ENCODE measurements around the gene AP5B1. TPM values are rescaled to one million over a fixed set of nuclear protein-coding genes. Genes with fewer than 3 reads are reported as not detected.

Gene AP5B1
- polyA plus RNA-seq, 6 donors from 2014 or later = 3.4 to 17.2 (median 9.6) TPM

Other genes with a start within 250 kb of the AP5B1 start
- gene LTBP3, start 222.6 kb downstream of the AP5B1 start, polyA plus RNA-seq (ENCODE audit: low read depth in 6 of 6) = 10 to 100 TPM; 12.5 to 40.5 (median 23.0) TPM
- gene ZNRD2, start 210.5 kb downstream of the AP5B1 start, polyA plus RNA-seq (ENCODE audit: low read depth in 6 of 6) = 10 to 100 TPM; 56.9 to 74.5 (median 69.8) TPM
- gene FAM89B, start 208.4 kb downstream of the AP5B1 start, polyA plus RNA-seq (ENCODE audit: low read depth in 6 of 6) = 10 to 100 TPM; 44.3 to 82.6 (median 61.8) TPM
- 10 to 100 TPM in 4 of 6 donors, 1 to 10 TPM in 2; 5.5 to 18.3 (median 11.6) TPM for gene EHBP1L1, start 204.9 kb downstream of the AP5B1 start, polyA plus RNA-seq (ENCODE audit: low read depth in 6 of 6)
- not detected for gene KCNK7, start 185.2 kb downstream of the AP5B1 start, polyA plus RNA-seq (ENCODE audit: low read depth in 6 of 6)
- 10 to 100 TPM in 4 of 6 donors, 1 to 10 TPM in 2; 9.2 to 20.1 (median 11.9) TPM for gene MAP3K11, start 166.8 kb downstream of the AP5B1 start, polyA plus RNA-seq (ENCODE audit: low read depth in 6 of 6)
- gene PCNX3, start 165.2 kb downstream of the AP5B1 start, polyA plus RNA-seq (ENCODE audit: low read depth in 6 of 6) = 1 to 10 TPM in 5 of 6 donors, not detected in 1; 1.7 to 5.9 (median 3.0) TPM
- 100 to 1,000 TPM; 160 to 404 (median 207) TPM for gene SIPA1, start 142.9 kb downstream of the AP5B1 start, polyA plus RNA-seq (ENCODE audit: low read depth in 6 of 6)
- 10 to 100 TPM; 36.3 to 72.2 (median 48.6) TPM for gene RELA, start 118.1 kb downstream of the AP5B1 start, polyA plus RNA-seq (ENCODE audit: low read depth in 6 of 6)
- gene KAT5, start 68.7 kb downstream of the AP5B1 start, polyA plus RNA-seq (ENCODE audit: low read depth in 6 of 6) = 10 to 100 TPM; 38.9 to 71.8 (median 63.6) TPM
- gene RNASEH2C, start 60.2 kb downstream of the AP5B1 start, polyA plus RNA-seq (ENCODE audit: low read depth in 6 of 6) = 100 to 1,000 TPM in 3 of 6 donors, 10 to 100 TPM in 3; 59.3 to 126 (median 99.1) TPM
- not detected for gene OVOL1, start 6.1 kb upstream of the AP5B1 start, polyA plus RNA-seq (ENCODE audit: low read depth in 6 of 6)
- gene SNX32, start 53.0 kb upstream of the AP5B1 start, polyA plus RNA-seq (ENCODE audit: low read depth in 6 of 6) = 1 to 10 TPM in 5 of 6 donors, not detected in 1; 1.2 to 2.6 (median 1.7) TPM
- gene CFL1, start 77.2 kb upstream of the AP5B1 start, polyA plus RNA-seq (ENCODE audit: low read depth in 6 of 6) = 1,000 to 10,000 TPM; 1,822 to 2,570 (median 2,214) TPM
- 10 to 100 TPM in 5 of 6 donors, 1 to 10 TPM in 1; 3.2 to 32.0 (median 22.8) TPM for gene MUS81, start 79.5 kb upstream of the AP5B1 start, polyA plus RNA-seq (ENCODE audit: low read depth in 6 of 6)
- 1 to 10 TPM in 2 of 6 donors, under 1 TPM in 1, not detected in 3; 0.29 to 1.5 (median 1.1) TPM for gene EFEMP2, start 91.8 kb upstream of the AP5B1 start, polyA plus RNA-seq (ENCODE audit: low read depth in 6 of 6)
- gene CTSW, start 98.9 kb upstream of the AP5B1 start, polyA plus RNA-seq (ENCODE audit: low read depth in 6 of 6) = 1 to 10 TPM in 5 of 6 donors, under 1 TPM in 1; 0.68 to 7.2 (median 3.0) TPM
- gene FIBP, start 107.5 kb upstream of the AP5B1 start, polyA plus RNA-seq (ENCODE audit: low read depth in 6 of 6) = 100 to 1,000 TPM in 4 of 6 donors, 10 to 100 TPM in 2; 91.2 to 191 (median 107) TPM
- gene CCDC85B, start 109.7 kb upstream of the AP5B1 start, polyA plus RNA-seq (ENCODE audit: low read depth in 6 of 6) = 10 to 100 TPM; 22.4 to 62.8 (median 45.3) TPM
- under 1 TPM in 3 of 6 donors, not detected in 3; 0.25 to 0.34 (median 0.27) TPM for gene FOSL1, start 119.4 kb upstream of the AP5B1 start, polyA plus RNA-seq (ENCODE audit: low read depth in 6 of 6)
- gene C11orf68, start 138.1 kb upstream of the AP5B1 start, polyA plus RNA-seq (ENCODE audit: low read depth in 6 of 6) = 10 to 100 TPM; 48.5 to 79.3 (median 68.4) TPM
- 10 to 100 TPM; 57.3 to 89.8 (median 71.1) TPM for gene DRAP1, start 138.4 kb upstream of the AP5B1 start, polyA plus RNA-seq (ENCODE audit: low read depth in 6 of 6)
- not detected for gene TSGA10IP, start 164.5 kb upstream of the AP5B1 start, polyA plus RNA-seq (ENCODE audit: low read depth in 6 of 6)
- 10 to 100 TPM; 13.9 to 39.7 (median 18.3) TPM for gene SART1, start 180.8 kb upstream of the AP5B1 start, polyA plus RNA-seq (ENCODE audit: low read depth in 6 of 6)
- 10 to 100 TPM in 5 of 6 donors, 1 to 10 TPM in 1; 4.9 to 34.2 (median 20.1) TPM for gene EIF1AD, start 221.2 kb upstream of the AP5B1 start, polyA plus RNA-seq (ENCODE audit: low read depth in 6 of 6)
- gene BANF1, start 221.5 kb upstream of the AP5B1 start, polyA plus RNA-seq (ENCODE audit: low read depth in 6 of 6) = 100 to 1,000 TPM; 162 to 247 (median 189) TPM
- gene CST6, start 231.0 kb upstream of the AP5B1 start, polyA plus RNA-seq (ENCODE audit: low read depth in 6 of 6) = not detected
- under 1 TPM in 1 of 6 donors, not detected in 5; 0.11 TPM for gene CATSPER1, start 245.5 kb upstream of the AP5B1 start, polyA plus RNA-seq (ENCODE audit: low read depth in 6 of 6)